Kidney tubule cell (primary cell): ENCODE results near the gene KXD1.

Experiments
- DNase-seq: peaks from one replicate; pipeline ENCODE4 v3.0.0-alpha.2; 2018; ENCODE audit warnings: low spot score

The KXD1 gene

DNA sequence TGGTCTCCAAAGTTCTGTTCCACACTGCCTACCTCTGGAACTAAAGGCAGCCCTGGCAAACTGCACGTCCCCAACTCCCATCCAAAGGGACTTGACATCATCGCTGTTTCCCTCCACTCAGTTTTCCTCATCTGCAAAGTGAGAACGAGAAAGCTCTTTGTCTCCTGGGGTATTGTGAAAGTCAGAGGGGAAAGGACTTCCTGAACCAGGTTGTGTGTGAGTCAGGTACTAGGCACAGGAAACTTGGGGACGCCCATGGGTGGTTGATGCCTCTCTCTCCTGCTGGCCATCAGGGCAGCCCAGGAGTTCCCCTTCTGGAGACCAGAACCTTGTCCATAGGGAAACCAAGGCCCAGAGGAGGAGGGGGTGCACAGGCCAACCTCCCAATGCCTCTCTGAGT is 44.2 kb downstream of the KXD1 start:
- no peak for DNase-seq

- DNase-seq, result no peak
Observed at GRCh38 chr19:18603255-18603957, 45.7 kb downstream of the KXD1 start.

GRCh38 chr19:18603958-18604819 is 46.5 kb downstream of the KXD1 start:
- DNase-seq, result no peak

DNA sequence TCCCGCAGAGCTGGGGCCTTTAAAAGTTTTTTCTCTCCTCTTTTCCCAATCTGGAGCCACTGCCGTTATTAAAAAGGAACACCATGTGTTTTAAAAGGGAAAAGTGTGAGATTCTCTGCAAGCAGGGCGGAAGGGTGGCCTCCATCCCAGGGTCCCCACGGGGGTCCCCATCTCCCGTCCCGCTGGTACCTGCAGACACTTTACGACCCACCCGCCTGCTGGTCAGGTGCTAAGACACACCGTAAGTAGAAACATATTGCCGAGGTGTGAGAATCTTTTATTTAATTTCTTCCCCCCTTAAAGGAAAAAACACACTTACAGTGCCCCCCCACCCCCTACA is 47.1 kb downstream of the KXD1 start:
- no peak for DNase-seq

DNA sequence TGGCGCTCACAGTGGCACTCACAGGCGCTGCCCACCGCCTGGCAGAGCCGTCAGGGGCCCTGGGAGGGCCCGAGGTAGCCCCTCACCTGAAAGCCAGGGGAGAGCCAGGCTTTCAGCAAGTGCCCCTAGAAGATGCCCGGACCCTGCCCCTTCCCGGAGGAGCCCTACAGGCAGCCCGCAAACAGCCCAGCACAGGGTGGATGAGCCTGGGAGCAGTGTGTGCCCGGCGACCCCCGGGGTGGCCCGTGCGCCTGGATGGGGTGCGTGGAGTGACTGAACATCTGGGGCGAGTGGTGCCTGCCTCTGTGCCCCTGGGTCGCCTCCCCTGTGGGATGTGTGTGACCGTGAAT is 47.5 kb downstream of the KXD1 start:
- no peak for DNase-seq

GRCh38 chr19:18605546-18606280 is 48.0 kb downstream of the KXD1 start:
- DNase-seq, result no peak

DNA sequence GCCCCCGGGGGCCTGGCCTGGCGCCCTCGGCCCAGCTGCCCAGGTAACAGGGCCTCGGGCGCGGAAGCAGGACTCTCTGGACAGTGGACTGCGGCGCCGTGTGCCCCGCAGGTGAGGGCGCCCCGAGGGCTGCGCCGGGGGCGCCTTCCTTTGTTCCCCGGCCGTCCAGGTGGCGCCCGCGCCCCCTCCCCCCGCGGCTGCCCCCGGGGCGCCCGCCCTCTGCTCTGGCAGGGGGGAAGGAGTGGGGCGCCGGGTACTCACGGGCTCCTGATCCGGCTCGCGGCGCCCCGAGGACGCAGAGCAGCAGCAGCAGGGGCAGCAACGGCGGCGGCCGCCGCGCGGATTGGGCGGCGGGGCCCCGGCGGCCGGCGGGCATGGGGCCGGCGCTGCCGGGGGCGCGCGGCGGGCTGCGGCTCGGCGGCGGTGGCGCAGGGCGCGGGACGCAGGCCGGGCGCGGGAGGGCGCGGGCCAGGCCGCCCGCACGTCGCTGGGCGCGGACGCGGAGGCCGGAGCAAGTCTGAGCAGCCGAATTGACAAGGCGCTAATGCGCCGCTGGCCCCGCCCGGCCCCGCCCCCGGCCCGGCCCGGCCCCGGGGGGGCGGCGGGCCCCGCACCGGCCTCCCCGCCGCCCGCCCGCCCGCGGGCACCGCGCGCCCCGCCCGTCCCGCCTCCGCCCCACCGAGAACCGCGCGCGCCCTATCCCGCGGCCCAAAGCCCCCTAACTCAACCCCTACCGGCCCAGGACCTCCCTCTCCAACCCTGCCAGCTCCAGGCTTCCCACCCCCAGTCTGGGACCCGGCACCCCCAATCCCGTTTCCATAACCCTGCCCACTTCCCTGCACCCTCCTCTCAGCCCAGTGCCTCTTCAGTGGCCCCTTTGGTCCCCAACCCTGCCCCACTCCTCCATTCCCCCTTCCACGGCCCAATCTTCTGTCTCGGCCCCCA is 48.9 kb downstream of the KXD1 start, which contains the start of gene CRLF1:
TSS of gene CRLF1 (minus strand) at position 519 of the 945 bp plus-strand sequence. CDS start at position 376, 143 bp downstream.
- no peak for DNase-seq

- DNase-seq, result no peak
Observed at GRCh38 chr19:18607226-18608101, 49.8 kb downstream of the KXD1 start.

DNA sequence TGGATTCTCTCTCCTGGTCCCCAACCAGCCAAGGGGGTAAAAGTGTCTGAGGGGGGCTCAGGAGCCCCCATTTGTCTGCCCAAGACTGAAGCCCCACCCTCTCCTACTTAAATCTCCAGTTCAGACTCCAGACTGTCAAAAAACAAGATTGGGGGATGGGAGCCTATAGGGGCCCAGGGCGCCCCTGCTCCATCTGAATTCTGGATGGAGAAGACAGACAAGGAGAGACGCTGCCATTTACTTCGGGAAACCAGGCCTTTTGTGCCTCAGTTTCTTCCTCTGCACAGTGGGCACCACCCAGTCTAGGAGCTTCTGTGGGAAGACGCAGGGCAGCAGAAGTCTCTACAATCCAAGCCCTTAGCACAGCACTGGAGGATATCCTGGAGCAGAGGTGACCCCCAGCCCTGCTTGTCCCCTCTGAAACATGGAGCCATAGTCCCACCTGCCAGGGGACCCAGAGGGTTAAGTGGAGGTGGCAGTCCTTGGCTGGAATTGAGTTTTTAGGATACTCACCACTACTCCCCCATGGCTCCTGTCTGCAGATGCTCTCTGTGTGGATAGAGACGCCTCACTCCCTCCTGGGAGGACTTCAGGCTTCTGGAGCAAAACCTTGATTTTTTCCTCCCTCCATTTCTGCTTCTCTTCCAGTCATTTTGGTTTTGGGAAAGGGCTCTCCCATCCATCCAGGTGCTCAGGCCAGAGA is 50.6 kb downstream of the KXD1 start:
- DNase-seq, result no peak

- DNase-seq, result no peak
Observed at GRCh38 chr19:18608805-18609716, 51.4 kb downstream of the KXD1 start.

GRCh38 chr19:18609717-18610051 is 52.0 kb downstream of the KXD1 start:
- DNase-seq, result no peak

DNA sequence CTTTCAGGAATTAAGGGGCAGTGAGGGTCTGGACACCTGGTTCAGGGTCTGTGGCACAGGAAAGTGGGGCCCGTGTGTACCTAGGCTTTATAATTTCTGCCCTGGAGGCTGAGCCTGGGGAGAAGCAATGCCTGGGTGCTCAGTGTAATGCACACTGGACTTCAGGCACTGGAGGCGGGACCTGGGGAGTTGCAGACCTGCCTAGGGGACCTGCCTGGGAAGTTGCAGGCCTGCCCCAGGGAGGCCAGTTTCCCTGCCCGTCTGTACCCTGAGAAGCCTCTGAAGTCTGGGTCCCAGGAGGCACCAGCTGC is 52.5 kb downstream of the KXD1 start:
- no peak for DNase-seq

DNA sequence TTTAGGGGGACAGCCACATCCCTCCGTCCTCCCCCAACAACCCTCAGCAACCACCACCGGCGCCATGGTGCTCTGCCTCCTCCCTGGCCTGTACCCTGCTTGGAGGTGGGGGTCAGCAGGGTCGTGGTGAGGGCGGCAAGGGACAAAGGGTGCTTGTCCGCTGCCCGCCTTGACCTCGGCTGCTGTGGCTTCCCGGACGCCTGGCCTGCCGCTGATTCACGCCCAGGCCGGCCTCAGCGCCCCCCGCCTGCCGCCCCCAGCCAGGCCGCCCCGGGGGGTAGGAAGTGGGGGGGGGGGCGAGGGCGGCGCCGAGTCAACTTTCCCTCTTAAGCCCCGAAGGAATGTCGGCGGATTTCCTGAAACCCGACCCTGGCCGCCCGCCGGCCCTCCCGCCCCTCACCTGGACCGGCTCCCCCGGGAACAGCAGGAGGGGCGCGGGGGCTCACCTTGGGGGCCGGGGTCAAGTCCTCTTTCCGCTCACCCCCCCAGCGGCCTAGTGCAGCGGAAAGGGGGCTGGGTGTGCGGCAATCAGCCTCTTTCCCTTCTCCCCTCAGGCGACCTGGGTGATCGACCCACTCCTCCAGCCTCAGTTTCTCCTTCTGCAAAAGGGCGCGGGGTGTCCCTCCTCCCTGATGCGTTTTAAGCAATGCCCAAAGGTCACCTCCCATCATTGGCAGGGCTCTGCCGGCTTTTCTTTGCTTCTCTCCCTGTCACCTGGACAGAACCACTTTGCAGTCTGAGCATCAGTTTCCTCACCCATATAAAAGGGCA is 53.1 kb downstream of the KXD1 start:
- no peak for DNase-seq

DNA sequence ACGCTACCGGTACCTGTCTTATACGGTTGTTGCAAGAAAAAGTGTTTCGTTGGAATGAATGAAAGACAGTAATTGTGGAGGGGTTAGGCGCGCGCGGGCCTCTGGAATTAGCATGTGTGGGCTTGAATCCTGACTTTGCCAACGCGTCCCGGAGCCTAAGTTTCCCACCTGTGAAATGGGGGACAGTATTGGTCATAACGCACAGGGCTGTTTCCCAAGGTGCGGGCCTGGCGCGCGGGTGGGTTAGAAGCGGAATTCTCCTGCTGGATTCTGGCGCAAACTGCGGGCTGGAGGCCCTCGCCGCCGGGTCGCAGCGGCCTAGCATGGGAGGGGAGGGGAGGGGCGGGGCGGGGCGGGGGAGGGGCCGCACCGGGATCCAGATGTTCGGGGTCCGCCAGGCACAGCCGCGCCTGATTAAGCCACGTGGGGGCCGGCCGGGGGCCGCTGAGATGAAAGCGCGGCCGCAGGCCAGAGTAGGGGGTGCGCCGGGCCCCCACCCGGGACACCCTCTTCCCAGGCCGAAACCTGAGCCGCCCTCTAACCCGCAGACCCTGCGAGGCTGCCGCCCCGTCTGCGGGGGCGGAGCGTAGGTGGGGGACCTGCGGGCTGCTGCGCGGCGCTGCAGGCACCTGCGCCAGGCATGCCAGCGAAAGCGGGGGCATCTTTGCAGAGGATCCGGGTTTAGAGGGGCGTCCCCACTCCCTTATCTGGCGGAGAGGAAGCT is 53.8 kb downstream of the KXD1 start:
- DNase-seq, result no peak

DNA sequence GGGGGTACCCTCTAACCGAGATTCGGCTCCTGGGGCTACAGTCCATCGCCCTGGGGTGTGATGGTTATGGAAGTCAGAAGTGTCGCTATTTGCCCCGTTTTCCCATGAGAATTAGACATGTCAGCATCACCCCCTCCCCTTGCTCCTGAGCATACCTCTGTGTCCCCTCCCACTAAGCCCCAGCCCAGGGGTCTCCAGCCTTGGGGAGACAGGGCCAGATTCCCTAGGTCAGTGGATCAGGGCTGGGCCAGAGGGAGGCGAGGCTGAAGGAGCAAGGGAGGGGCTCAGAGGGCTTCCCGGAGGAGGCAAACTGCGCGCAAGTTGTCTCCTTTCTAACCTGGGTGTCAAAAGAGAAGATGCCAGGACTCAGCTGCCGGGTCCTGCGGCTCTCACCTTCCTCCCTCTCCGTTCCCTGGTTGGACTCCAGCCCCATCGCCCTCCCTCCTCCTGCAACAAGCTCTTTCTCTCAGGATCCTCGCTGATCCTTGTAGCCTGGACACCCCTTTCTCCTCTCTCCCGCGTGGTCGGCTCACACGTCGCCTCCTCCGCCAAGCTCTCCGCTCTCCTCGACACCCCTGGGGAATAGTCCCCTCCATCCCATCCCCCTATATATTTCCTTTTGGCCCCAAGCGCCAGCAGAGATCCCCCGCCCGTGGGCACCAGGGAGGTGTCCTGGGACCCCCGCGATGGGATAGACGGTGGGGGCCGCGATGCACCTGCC is 54.5 kb downstream of the KXD1 start:
- DNase-seq, result no peak

DNA sequence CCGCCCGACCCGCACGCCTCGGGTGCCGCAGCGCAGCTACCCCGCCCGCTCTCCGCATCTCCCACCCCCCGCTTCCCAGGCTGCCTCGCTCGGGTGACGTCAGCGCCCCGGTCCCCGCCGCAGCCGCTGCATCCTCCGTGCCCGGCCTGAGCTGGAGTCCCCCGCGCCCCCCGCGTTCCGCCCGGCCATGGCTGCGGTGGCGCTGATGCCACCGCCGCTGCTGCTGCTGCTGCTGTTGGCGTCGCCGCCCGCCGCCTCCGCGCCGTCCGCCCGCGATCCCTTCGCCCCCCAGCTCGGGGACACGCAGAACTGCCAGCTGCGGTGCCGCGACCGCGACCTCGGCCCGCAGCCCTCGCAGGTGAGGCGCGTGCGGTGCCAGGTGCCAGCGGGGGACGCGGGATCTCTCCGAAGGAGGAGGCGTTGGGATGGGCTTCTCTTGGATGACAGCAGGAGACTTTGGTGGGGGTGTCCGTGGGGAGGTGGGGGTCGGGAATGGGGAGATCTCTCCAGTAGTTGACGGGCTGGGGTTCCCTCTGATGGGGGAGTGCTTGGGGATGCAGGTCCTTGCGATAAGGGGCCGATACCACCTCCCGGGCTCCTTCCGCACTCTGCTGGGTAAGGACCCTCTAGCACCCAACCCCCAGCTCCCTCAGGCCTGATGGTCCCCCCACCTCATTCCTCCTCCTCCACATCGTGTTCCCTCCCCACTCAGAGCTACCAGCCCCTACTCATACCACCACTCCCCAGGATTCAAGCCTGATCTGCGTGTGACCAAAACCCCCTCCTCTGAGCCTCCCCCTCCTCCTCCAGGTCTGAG is 55.3 kb downstream of the KXD1 start, which contains the start of gene TMEM59L:
TSS of gene TMEM59L (plus strand) at position 99 of the 817 bp plus-strand sequence. CDS start at position 188, 89 bp downstream.
- no peak for DNase-seq
